H9 (cell line): ENCODE results near the gene IRAK1. TPM values are rescaled to one million over a fixed set of nuclear protein-coding genes. Genes with fewer than 3 reads are reported as not detected.

Source experiments
- DNase-seq: peaks from one replicate; pipeline ENCODE4 v3.0.0-alpha.2; 2017
- H2AFZ ChIP-seq: one replicate; pipeline ENCODE4 v1.6.1; 2013; ENCODE audit warnings: mild to moderate bottlenecking, low read length, control low read depth, moderate library complexity
- H2AK5ac ChIP-seq: 2 replicates; pipeline ENCODE4 v1.6.1; 2013; ENCODE audit warnings: low read length, control low read depth, mixed read lengths; ENCODE audit not compliant: insufficient read length
- H2BK120ac ChIP-seq: one replicate; pipeline ENCODE4 v1.6.1; 2013; ENCODE audit warnings: low read depth, mild to moderate bottlenecking, low read length, control low read depth, inconsistent platforms; ENCODE audit not compliant: poor library complexity, severe bottlenecking
- H2BK12ac ChIP-seq: 2 replicates; pipeline ENCODE4 v1.6.1; 2013; ENCODE audit warnings: low read length, control low read depth, mixed read lengths, low read depth; ENCODE audit not compliant: insufficient read length
- H2BK15ac ChIP-seq: 2 replicates; pipeline ENCODE4 v1.6.1; 2013; ENCODE audit warnings: low read depth, low read length, control low read depth
- H2BK20ac ChIP-seq: one replicate; pipeline ENCODE4 v1.6.1; 2013; ENCODE audit warnings: low read depth, mild to moderate bottlenecking, low read length, control low read depth, inconsistent platforms; ENCODE audit not compliant: poor library complexity, severe bottlenecking
- H2BK5ac ChIP-seq: 2 replicates; pipeline ENCODE4 v1.6.1; 2013; ENCODE audit warnings: low read length, control low read depth, mixed read lengths; ENCODE audit not compliant: insufficient read length
- H3K14ac ChIP-seq: 2 replicates; pipeline ENCODE4 v1.6.1; 2013; ENCODE audit warnings: low read length, control low read depth; ENCODE audit not compliant: insufficient read depth
- H3K18ac ChIP-seq: 2 replicates; pipeline ENCODE4 v1.6.1; 2013; ENCODE audit warnings: low read depth, mild to moderate bottlenecking, mixed read lengths, low read length, control low read depth; ENCODE audit not compliant: insufficient read length
- H3K23ac ChIP-seq: 2 replicates; pipeline ENCODE4 v1.6.1; 2013; ENCODE audit warnings: low read length, control low read depth, mixed read lengths, low read depth; ENCODE audit not compliant: insufficient read length
- H3K23me2 ChIP-seq: 2 replicates; pipeline ENCODE4 v1.6.1; 2013; ENCODE audit warnings: low read depth, mild to moderate bottlenecking, mixed read lengths, low read length, control low read depth; ENCODE audit not compliant: insufficient read length, poor library complexity, severe bottlenecking
- H3K27ac ChIP-seq: 2 replicates; pipeline ENCODE4 v1.5.1; 2013; ENCODE audit warnings: low read length, control low read depth, mixed read lengths, low read depth; ENCODE audit not compliant: insufficient read length
- H3K27me3 ChIP-seq: 2 replicates; pipeline ENCODE4 v1.6.1; 2013; ENCODE audit warnings: low read length, control low read depth, inconsistent platforms; ENCODE audit not compliant: insufficient read depth
- H3K4ac ChIP-seq: 2 replicates; pipeline ENCODE4 v1.6.1; 2013; ENCODE audit warnings: low read depth, mild to moderate bottlenecking, control low read depth, inconsistent platforms, low read length, moderate library complexity
- H3K4me1 ChIP-seq: 2 replicates; pipeline ENCODE4 v1.6.1; 2013; ENCODE audit warnings: low read length, control low read depth, inconsistent platforms; ENCODE audit not compliant: insufficient read depth
- H3K4me2 ChIP-seq: 2 replicates; pipeline ENCODE4 v1.6.1; 2013; ENCODE audit warnings: low read length, control low read depth, mixed read lengths; ENCODE audit not compliant: insufficient read length, insufficient read depth
- H3K56ac ChIP-seq: 2 replicates; pipeline ENCODE4 v1.6.1; 2013; ENCODE audit warnings: low read depth, mild to moderate bottlenecking, mixed read lengths, low read length, control low read depth; ENCODE audit not compliant: insufficient read length
- H3K79me1 ChIP-seq: 2 replicates; pipeline ENCODE4 v1.6.1; 2013; ENCODE audit warnings: low read depth, mild to moderate bottlenecking, moderate library complexity, low read length, control low read depth, inconsistent platforms; ENCODE audit not compliant: insufficient read depth, poor library complexity, severe bottlenecking
- H3K79me2 ChIP-seq: 2 replicates; pipeline ENCODE4 v1.6.1; 2013; ENCODE audit warnings: low read length, control low read depth, inconsistent platforms; ENCODE audit not compliant: insufficient read depth
- H3K9ac ChIP-seq: 2 replicates; pipeline ENCODE4 v1.6.1; 2013; ENCODE audit warnings: low read length, control low read depth, mixed read lengths; ENCODE audit not compliant: insufficient read length; ENCODE audit errors: extremely low read depth
- H3K9me3 ChIP-seq: one replicate; pipeline ENCODE4 v1.6.1; 2013; ENCODE audit warnings: low read depth, low read length, inconsistent platforms; ENCODE audit not compliant: control insufficient read depth
- H3T11ph ChIP-seq: one replicate; pipeline ENCODE4 v1.6.1; 2013; ENCODE audit warnings: mild to moderate bottlenecking, low read length, control low read depth, inconsistent platforms
- H4K20me1 ChIP-seq: one replicate; pipeline ENCODE4 v1.6.1; 2013; ENCODE audit not compliant: control insufficient read depth, insufficient read length, insufficient read depth
- H4K5ac ChIP-seq: 2 replicates; pipeline ENCODE4 v1.6.1; 2013; ENCODE audit warnings: low read depth, mild to moderate bottlenecking, mixed read lengths, low read length, control low read depth; ENCODE audit not compliant: insufficient read length
- H4K8ac ChIP-seq: replicated peaks from 2 replicates; pipeline ENCODE4 v1.6.1; 2013; ENCODE audit warnings: low read length, control low read depth, mixed read lengths, low read depth; ENCODE audit not compliant: insufficient read length
- H4K91ac ChIP-seq: 2 replicates; pipeline ENCODE4 v1.6.1; 2013; ENCODE audit warnings: low read depth, mild to moderate bottlenecking, moderate library complexity, mixed read lengths, low read length, control low read depth; ENCODE audit not compliant: insufficient read length
- H3K27ac Mint-ChIP-seq, 3 experiments: 2 replicates in 2 of 3; 3 replicates in 1 of 3; pipeline ENCODE4 v1.8.0; 2020 to 2021; ENCODE audit warnings: mixed read lengths in 3 of 3, mild to moderate bottlenecking in 1 of 3, moderate library complexity in 1 of 3
- H3K27me3 Mint-ChIP-seq: 2 replicates; pipeline ENCODE4 v1.8.0; 2021; ENCODE audit warnings: low read depth, mild to moderate bottlenecking, moderate library complexity, mixed read lengths
- H3K36me3 Mint-ChIP-seq, 3 experiments: 2 replicates in 2 of 3; 3 replicates in 1 of 3; pipeline ENCODE4 v1.8.0; 2020 to 2021; ENCODE audit warnings: low read depth in 3 of 3, mixed read lengths in 3 of 3; ENCODE audit not compliant: insufficient read depth in 1 of 3
- H3K4me1 Mint-ChIP-seq, 2 experiments: 2 replicates each; pipeline ENCODE4 v1.8.0; 2020; ENCODE audit warnings: mixed read lengths in 2 of 2
- H3K4me3 Mint-ChIP-seq, 2 experiments: 2 replicates in 1 of 2; 3 replicates in 1 of 2; pipeline ENCODE4 v1.8.0; 2020 to 2021; ENCODE audit warnings: mild to moderate bottlenecking in 2 of 2, mixed read lengths in 2 of 2, moderate library complexity in 1 of 2
- H3K9me3 Mint-ChIP-seq, 2 experiments: 2 replicates in 1 of 2; 3 replicates in 1 of 2; pipeline ENCODE4 v1.8.0; 2020; ENCODE audit warnings: mild to moderate bottlenecking in 2 of 2, mixed read lengths in 2 of 2, moderate library complexity in 1 of 2
- CTCF ChIP-seq: fragments of 200-600 bp; sonication (generic); conservative IDR thresholded peaks from 3 replicates; pipeline ENCODE4 v1.8.0; 2021; ENCODE audit warnings: antibody characterized with exemption, mild to moderate bottlenecking
- WGBS: extraction: QIAGEN DNeasy Blood & Tissue Kit; methylation state at CpG from one replicate; pipeline ENCODE4 v1.1.7; 2013; ENCODE audit warnings: missing lambda C conversion rate, low lambda C conversion rate, mixed read lengths; ENCODE audit not compliant: insufficient read length; ENCODE audit errors: extremely low coverage; 5-methylcytosine and 5-hydroxymethylcytosine counted together
- total RNA-seq: library from RNA; stranded (reverse); gene quantifications from 2 replicates; pipeline ENCODE4 v1.2.1, GENCODE V29; 2021

Gene IRAK1
- total RNA-seq, 1 experiment from 2014 or later, result 98.4 TPM

DNA sequence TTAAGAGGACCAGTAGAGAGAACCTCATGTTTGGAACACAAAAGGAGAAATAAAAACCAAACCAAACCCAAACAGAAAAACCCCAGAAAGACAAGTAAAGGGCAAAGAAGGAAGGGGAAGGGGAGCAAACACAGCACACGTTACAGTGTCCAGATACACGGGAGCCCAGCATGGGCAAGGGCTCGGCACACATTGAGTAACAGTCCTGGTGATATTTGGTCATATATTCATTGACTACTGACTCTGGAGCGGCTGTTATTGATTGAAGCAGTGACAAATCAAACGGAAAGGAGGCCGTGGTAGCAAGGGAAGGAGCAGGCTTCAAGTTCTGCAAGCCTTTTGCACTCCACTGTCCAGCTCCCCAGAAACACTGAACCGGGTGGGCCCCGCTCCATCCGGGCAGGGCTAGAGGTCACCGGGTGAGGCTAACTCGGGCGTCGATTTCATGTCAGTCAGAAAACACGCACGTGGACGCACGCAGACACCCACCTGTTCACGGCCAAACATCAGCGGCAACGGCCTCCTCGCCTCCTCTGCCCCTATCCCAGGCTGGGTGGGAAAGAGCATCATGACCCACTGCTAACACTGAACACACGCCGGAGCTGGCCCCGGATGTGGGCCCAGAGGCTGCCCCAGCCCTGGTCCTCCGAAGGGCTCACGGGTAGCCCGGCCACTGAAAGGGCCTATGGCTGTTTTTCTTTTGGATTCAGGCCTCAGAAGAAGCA is 3.7 kb upstream of the IRAK1 start:
- Histone ChIP-seq H4K20me1 (peaks cover 3% of the 10 kb centered on the region), H3K9ac (no peak overlapping the region), H3K56ac (no peak overlapping the region), H2BK20ac (no peak overlapping the region), H2AK5ac (no peak overlapping the region), H3K14ac (no peak overlapping the region), H3K27ac (no peak overlapping the region), H2BK5ac (no peak overlapping the region), H3K9me3 (peaks cover under 1% of the 10 kb centered on the region), H3K18ac (no peak overlapping the region), H2AFZ (no peak overlapping the region), H2BK12ac (no peak overlapping the region), H3K79me2 (no peaks in the 10 kb centered on the region), H3K4me1 (no peaks in the 10 kb centered on the region), H3K4ac (no peak overlapping the region), H3K23ac (no peak overlapping the region), H2BK15ac (no peak overlapping the region), H3T11ph (no peak overlapping the region), H3K23me2 (peaks cover 9% of the 10 kb centered on the region), H3K4me2 (no peak overlapping the region), H3K27me3 (no peaks in the 10 kb centered on the region), H2BK120ac (no peak overlapping the region), H3K79me1 (no peaks in the 10 kb centered on the region), H4K8ac (no peak overlapping the region), H4K91ac (no peak overlapping the region), H4K5ac (no peak overlapping the region)
- no peak overlapping the region for H3K4me3 Mint-ChIP-seq
- peaks cover 55 to 70% of the 10 kb centered on the region in 2 experiments for H3K9me3 Mint-ChIP-seq
- peak overlapping the region in 1 of 3 experiments; percentile 63; a peak in 2 of 7 replicates for H3K27ac Mint-ChIP-seq
- peaks cover 14 to 22% (median 19%) of the 10 kb centered on the region in 3 experiments for H3K36me3 Mint-ChIP-seq
- no peak for TF ChIP-seq CTCF
- peaks cover 17 to 24% of the 10 kb centered on the region in 2 experiments for H3K4me1 Mint-ChIP-seq
- WGBS, result no CpG with 5 or more reads among the region's 27 CpGs
- DNase-seq, result no peak
- no peaks in the 10 kb centered on the region for H3K27me3 Mint-ChIP-seq
